ENCODE measurements around the gene CHD1L.

DNA sequence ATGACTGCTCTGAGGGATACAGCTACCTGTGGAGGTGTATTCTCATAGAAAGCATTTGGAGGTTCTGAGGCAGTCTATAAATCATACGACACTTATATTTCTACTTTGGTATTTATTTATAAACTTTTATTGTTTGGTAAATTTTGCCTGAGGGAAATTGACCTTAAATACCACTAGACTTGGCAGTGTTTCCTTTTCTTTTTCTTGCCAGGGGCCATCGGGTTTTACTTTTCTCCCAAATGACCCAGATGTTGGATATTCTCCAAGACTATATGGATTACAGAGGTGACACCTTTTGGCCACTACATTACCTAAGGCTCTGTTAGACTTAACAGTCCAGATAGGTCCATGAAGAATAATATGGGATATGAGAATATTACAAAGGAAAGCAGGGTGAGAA, 28.2 kb downstream of the CHD1L start:
- no peak for TF ChIP-seq EZH2 (IDR thresholded peaks at IDR 0.05; ENCODE audit: insufficient read depth, poor library complexity, severe bottlenecking)
- TF ChIP-seq EZH2phosphoT487 (IDR thresholded peaks at IDR 0.05; ENCODE audit: insufficient read depth, low read depth): no peak
